Measurements from ENCODE around the gene PHIP. TPM values are rescaled to one million over a fixed set of nuclear protein-coding genes. Genes with fewer than 3 reads are reported as not detected.
"Not testable (repeated sequence)": the region's sequence is repeated elsewhere in the genome, so short reads cannot be mapped to it uniquely, and the experiment has no call there.

The PHIP gene
- total RNA-seq, 5 donors from 2014 or later (not counting 1 experiment from before 2014, with no cell fraction given): 32.1 to 44.6 (median 33.5) TPM

- CTCF ChIA-PET: interaction anchor here in 1 of 2 donors (0.6 kb wide), 1 partner anchor 340 kb away, joined by 3 read pairs; no protein-coding TSS in a partner anchor
- no peak overlapping the region for H3K27ac Mint-ChIP-seq
Observed at GRCh38 chr6:78910591-78911171, 167.4 kb downstream of the PHIP start.

GRCh38 chr6:78910010-78910409, 168.0 kb downstream of the PHIP start:
- no peak for ATAC-seq (replicated peaks in 1 of 4)
- 97% methylated on average over 10 of the region's 10 CpGs for WGBS (ENCODE audit: insufficient coverage)
- POLR2A ChIA-PET: no interaction called here

More at GRCh38 chr6:78910591-78911171, 167.4 kb downstream of the PHIP start:
- ATAC-seq (replicated peaks in 1 of 4) (peak in 3 of 4 experiments; percentile 12 to 31 (median 24)), DNase-seq (peak in 2 of 35 experiments; percentile 0 to 2)
- Mint-ChIP-seq H3K36me3 (peaks cover 26% of the 10 kb centered on the region), H3K9me3 (peaks cover 1 to 2% (median 2%) of the 10 kb centered on the region in 3 donors), H3K4me3 (peak overlapping the region in 2 of 3 donors; percentile 22 to 55), H3K27me3 (peaks cover 32 to 38% of the 10 kb centered on the region in 2 donors), H3K4me1 (peaks cover 14 to 21% (median 18%) of the 10 kb centered on the region in 3 donors)
- peaks cover 3 to 15% of the 10 kb centered on the region in 2 experiments for H3K27me3 ChIP-seq (replicated peaks in 1 of 2; ENCODE audit: control insufficient read depth in 2 of 2, extremely low read depth in 1 of 2, insufficient read depth in 2 of 2, low read length in 1 of 2)
- no peaks in the 10 kb centered on the region for H3K9me3 ChIP-seq
- peak overlapping the region in 1 of 2 donors; percentile 67 for H3K4me3 ChIP-seq (ENCODE audit: control insufficient read depth in 1 of 2, extremely low read depth in 1 of 2, low read length in 1 of 2)
- H3K36me3 ChIP-seq (ENCODE audit: control insufficient read depth in 2 of 2, extremely low read depth in 1 of 2, insufficient read depth in 1 of 2, low read length in 1 of 2): no peaks in the 10 kb centered on the region
- 9% methylated on average over 49 of the region's 49 CpGs for WGBS (ENCODE audit: insufficient coverage)
- POLR2A ChIA-PET: no interaction called here
- H3K27ac ChIP-seq (ENCODE audit: low read length): no peak overlapping the region
- peaks cover 0 to 7% of the 10 kb centered on the region in 2 experiments for H3K4me1 ChIP-seq (ENCODE audit: control insufficient read depth in 1 of 2, extremely low read depth in 1 of 2, insufficient read depth in 2 of 2, low read length in 2 of 2)

GRCh38 chr6:78909391-78909790, 168.7 kb downstream of the PHIP start:
- Histone ChIP-seq H3K4me1 (ENCODE audit: control insufficient read depth in 1 of 2, extremely low read depth in 1 of 2, insufficient read depth in 2 of 2, low read length in 2 of 2) (peaks cover 0 to 7% of the 10 kb centered on the region in 2 experiments), H3K4me3 (ENCODE audit: control insufficient read depth in 1 of 2, extremely low read depth in 1 of 2, low read length in 1 of 2) (no peak overlapping the region), H3K27ac (ENCODE audit: low read length) (no peak overlapping the region), H3K27me3 (replicated peaks in 1 of 2; ENCODE audit: control insufficient read depth in 2 of 2, extremely low read depth in 1 of 2, insufficient read depth in 2 of 2, low read length in 1 of 2) (peaks cover 3 to 15% of the 10 kb centered on the region in 2 experiments), H3K36me3 (ENCODE audit: control insufficient read depth in 2 of 2, extremely low read depth in 1 of 2, insufficient read depth in 1 of 2, low read length in 1 of 2) (no peaks in the 10 kb centered on the region), H3K9me3 (no peaks in the 10 kb centered on the region)
- peaks cover 14 to 21% (median 18%) of the 10 kb centered on the region in 3 donors for H3K4me1 Mint-ChIP-seq
- POLR2A ChIA-PET: no interaction called here
- H3K9me3 Mint-ChIP-seq: no peaks in the 10 kb centered on the region
- no CpG with 5 or more reads among the region's 3 CpGs for WGBS (ENCODE audit: insufficient coverage)
- no peak overlapping the region for H3K27ac Mint-ChIP-seq
- no peak for DNase-seq
- no peak for ATAC-seq (replicated peaks in 1 of 4)
- CTCF ChIA-PET: no interaction called here
- peaks cover 32 to 36% of the 10 kb centered on the region in 2 donors for H3K27me3 Mint-ChIP-seq
- H3K4me3 Mint-ChIP-seq: peak overlapping the region in 1 of 3 donors; percentile 55
- peaks cover 26% of the 10 kb centered on the region for H3K36me3 Mint-ChIP-seq

More at GRCh38 chr6:78910010-78910409, 168.0 kb downstream of the PHIP start:
- Mint-ChIP-seq H3K36me3 (peaks cover 26% of the 10 kb centered on the region), H3K27ac (peak overlapping the region in 1 of 2 donors; percentile 10), H3K4me3 (peak overlapping the region in 1 of 3 donors; percentile 55), H3K27me3 (peaks cover 32 to 36% of the 10 kb centered on the region in 2 donors), H3K4me1 (peaks cover 14 to 21% (median 18%) of the 10 kb centered on the region in 3 donors), H3K9me3 (no peaks in the 10 kb centered on the region)
- no peak for DNase-seq
- peaks cover 0 to 7% of the 10 kb centered on the region in 2 experiments for H3K4me1 ChIP-seq (ENCODE audit: control insufficient read depth in 1 of 2, extremely low read depth in 1 of 2, insufficient read depth in 2 of 2, low read length in 2 of 2)
- no peak overlapping the region for H3K4me3 ChIP-seq (ENCODE audit: control insufficient read depth in 1 of 2, extremely low read depth in 1 of 2, low read length in 1 of 2)
- no peaks in the 10 kb centered on the region for H3K36me3 ChIP-seq (ENCODE audit: control insufficient read depth in 2 of 2, extremely low read depth in 1 of 2, insufficient read depth in 1 of 2, low read length in 1 of 2)
- CTCF ChIA-PET: no interaction called here
- H3K27ac ChIP-seq (ENCODE audit: low read length): no peak overlapping the region
- H3K27me3 ChIP-seq (replicated peaks in 1 of 2; ENCODE audit: control insufficient read depth in 2 of 2, extremely low read depth in 1 of 2, insufficient read depth in 2 of 2, low read length in 1 of 2): peaks cover 3 to 15% of the 10 kb centered on the region in 2 experiments
- H3K9me3 ChIP-seq: no peaks in the 10 kb centered on the region

- ChIA-PET CTCF (no interaction called here), POLR2A (no interaction called here)
- peaks cover 0 to 7% of the 10 kb centered on the region in 2 experiments for H3K4me1 ChIP-seq (ENCODE audit: control insufficient read depth in 1 of 2, extremely low read depth in 1 of 2, insufficient read depth in 2 of 2, low read length in 2 of 2)
- Mint-ChIP-seq H3K27me3 (peaks cover 32 to 35% of the 10 kb centered on the region in 2 donors), H3K4me1 (peaks cover 14 to 21% (median 18%) of the 10 kb centered on the region in 3 donors), H3K27ac (no peak overlapping the region), H3K9me3 (no peaks in the 10 kb centered on the region), H3K36me3 (peaks cover 33% of the 10 kb centered on the region), H3K4me3 (no peak overlapping the region)
- ATAC-seq (replicated peaks in 1 of 4): no peak
- no CpG with 5 or more reads among the region's 2 CpGs for WGBS (ENCODE audit: insufficient coverage)
- H3K9me3 ChIP-seq: no peaks in the 10 kb centered on the region
- H3K27me3 ChIP-seq (replicated peaks in 1 of 2; ENCODE audit: control insufficient read depth in 2 of 2, extremely low read depth in 1 of 2, insufficient read depth in 2 of 2, low read length in 1 of 2): peaks cover 3 to 15% of the 10 kb centered on the region in 2 experiments
- no peaks in the 10 kb centered on the region for H3K36me3 ChIP-seq (ENCODE audit: control insufficient read depth in 2 of 2, extremely low read depth in 1 of 2, insufficient read depth in 1 of 2, low read length in 1 of 2)
- H3K4me3 ChIP-seq (ENCODE audit: control insufficient read depth in 1 of 2, extremely low read depth in 1 of 2, low read length in 1 of 2): no peak overlapping the region
- H3K27ac ChIP-seq (ENCODE audit: low read length): no peak overlapping the region
- DNase-seq: no peak
Observed at GRCh38 chr6:78908621-78909020, 169.4 kb downstream of the PHIP start.

DNA sequence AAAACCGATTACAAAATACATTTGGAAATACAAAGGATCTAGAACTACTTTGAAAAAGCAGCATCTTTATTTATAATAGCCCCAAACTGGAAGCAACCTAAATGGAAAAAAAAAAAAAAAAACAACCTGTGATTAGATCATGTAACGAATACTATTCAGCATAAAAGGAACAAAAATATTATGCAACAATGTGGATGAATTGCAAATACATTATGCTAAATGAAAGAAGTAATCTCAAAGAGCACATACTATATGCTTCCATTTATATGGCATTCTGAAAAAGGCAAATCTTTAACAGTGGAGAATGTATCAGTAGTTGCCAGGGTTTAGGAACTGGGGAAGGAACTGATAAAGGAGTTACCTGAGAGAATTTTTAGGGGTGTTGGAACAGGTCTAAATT, 181.8 kb downstream of the PHIP start:
- Histone ChIP-seq H3K4me3 (ENCODE audit: control insufficient read depth in 1 of 2, extremely low read depth in 1 of 2, low read length in 1 of 2) (no peak overlapping the region), H3K27me3 (replicated peaks in 1 of 2; ENCODE audit: control insufficient read depth in 2 of 2, extremely low read depth in 1 of 2, insufficient read depth in 2 of 2, low read length in 1 of 2) (no peaks in the 10 kb centered on the region), H3K9me3 (no peaks in the 10 kb centered on the region), H3K36me3 (ENCODE audit: control insufficient read depth in 2 of 2, extremely low read depth in 1 of 2, insufficient read depth in 1 of 2, low read length in 1 of 2) (peaks cover 0 to 2% of the 10 kb centered on the region in 2 donors), H3K27ac (ENCODE audit: low read length) (no peak overlapping the region), H3K4me1 (ENCODE audit: control insufficient read depth in 1 of 2, extremely low read depth in 1 of 2, insufficient read depth in 2 of 2, low read length in 2 of 2) (no peaks in the 10 kb centered on the region)
- Mint-ChIP-seq H3K4me3 (no peak overlapping the region), H3K9me3 (no peaks in the 10 kb centered on the region), H3K27ac (no peak overlapping the region), H3K4me1 (no peaks in the 10 kb centered on the region), H3K36me3 (peaks cover 15% of the 10 kb centered on the region), H3K27me3 (no peaks in the 10 kb centered on the region)
- POLR2A ChIA-PET: no interaction called here
- CTCF ChIA-PET: no interaction called here
- DNase-seq (no peak), ATAC-seq (replicated peaks in 1 of 4) (no peak)
- WGBS (ENCODE audit: insufficient coverage): no CpG with 5 or more reads among the region's 2 CpGs

GRCh38 chr6:78889901-78890300, 188.2 kb downstream of the PHIP start:
- H3K36me3 ChIP-seq (ENCODE audit: control insufficient read depth in 2 of 2, extremely low read depth in 1 of 2, insufficient read depth in 1 of 2, low read length in 1 of 2); H3K4me1 ChIP-seq (ENCODE audit: control insufficient read depth in 1 of 2, extremely low read depth in 1 of 2, insufficient read depth in 2 of 2, low read length in 2 of 2); H3K27me3 Mint-ChIP-seq; H3K27me3 ChIP-seq (replicated peaks in 1 of 2; ENCODE audit: control insufficient read depth in 2 of 2, extremely low read depth in 1 of 2, insufficient read depth in 2 of 2, low read length in 1 of 2); H3K9me3 ChIP-seq; CTCF ChIA-PET; H3K4me1 Mint-ChIP-seq; H3K27ac Mint-ChIP-seq; H3K27ac ChIP-seq (ENCODE audit: low read length); ATAC-seq (replicated peaks in 1 of 4); H3K4me3 Mint-ChIP-seq; H3K9me3 Mint-ChIP-seq; DNase-seq; H3K4me3 ChIP-seq (ENCODE audit: control insufficient read depth in 1 of 2, extremely low read depth in 1 of 2, low read length in 1 of 2): not testable (repeated sequence)
- 100% methylated on average over 1 of the region's 5 CpGs for WGBS (ENCODE audit: insufficient coverage)
- POLR2A ChIA-PET: interaction anchor here in 1 of 2 donors (0.6 kb wide), 1 partner anchor 1055 kb away, joined by 4 read pairs; no protein-coding TSS in a partner anchor
- H3K36me3 Mint-ChIP-seq: peaks cover 44% of the 10 kb centered on the region
